Prostate gland (tissue), 2 donors: Measurements from ENCODE around the gene GPATCH8. TPM values are rescaled to one million over a fixed set of nuclear protein-coding genes. Genes with fewer than 3 reads are reported as not detected.

Source experiments
- DNase-seq: peaks from one replicate; pipeline ENCODE4 v3.0.0-alpha.2; 2019; ENCODE audit warnings: low spot score
- H3K27ac ChIP-seq, 2 donors: fragments of 200-600 bp; sonication (generic); 2 replicates each; pipeline ENCODE4 v1.5.1; 2017 to 2019
- H3K27me3 ChIP-seq: fragments of 200-600 bp; sonication (generic); replicated peaks from 2 replicates; pipeline ENCODE4 v1.5.1; 2019; ENCODE audit not compliant: insufficient read depth
- H3K36me3 ChIP-seq, 2 donors: fragments of 200-600 bp; sonication (generic); 1 replicate in 1 of 2; 2 replicates in 1 of 2; pipeline versions ENCODE4 v1.5.1 to v1.8.1; 2017 to 2019
- H3K4me1 ChIP-seq: fragments of 200-600 bp; sonication (generic); replicated peaks from 2 replicates; pipeline ENCODE4 v1.5.1; 2019
- H3K4me3 ChIP-seq, 2 donors: fragments of 200-600 bp; sonication (generic); 2 replicates each; pipeline ENCODE4 v1.5.1; 2017 to 2019
- H3K9me3 ChIP-seq: fragments of 200-600 bp; sonication (generic); 2 replicates; pipeline ENCODE4 v1.5.1; 2017
- CTCF ChIP-seq, 4 experiments: fragments of 200-600 bp in 2 of 4; fragments of 450-650 bp in 2 of 4; sonication (generic) in 2 of 4; IDR thresholded peaks; 1 replicate in 3 of 4; 2 replicates in 1 of 4; pipeline ENCODE4 v1.5.1; 2016 to 2019; ENCODE audit warnings: antibody characterized with exemption in 4 of 4, mild to moderate bottlenecking in 2 of 4, moderate library complexity in 2 of 4
- POLR2A ChIP-seq: fragments of 450-650 bp; IDR thresholded peaks from one replicate; pipeline ENCODE4 v1.6.1; 2016; ENCODE audit warnings: antibody characterized with exemption, mild to moderate bottlenecking
- POLR2AphosphoS5 ChIP-seq: sonication (generic); formaldehyde crosslinking; IDR thresholded peaks from one replicate; pipeline ENCODE4 v1.6.1; 2017; ENCODE audit warnings: antibody characterized with exemption
- WGBS: methylation state at CpG from one replicate; pipeline ENCODE4 v1.1.5; 2018; 5-methylcytosine and 5-hydroxymethylcytosine counted together
- intact Hi-C: fragments of 100-400 bp; cut with DNase I; formaldehyde crosslinking; loops from one replicate; pipeline ENCODE4 v1.14.2; 2022
- total RNA-seq, 2 donors: library from RNA; depleted of rRNA; stranded (reverse); fragments of >200 nt; gene quantifications; one replicate each; pipeline ENCODE4 v1.1.0, GENCODE V29; 2016

Gene GPATCH8
- total RNA-seq, result 10 to 100 TPM; 25.2 to 42.8 TPM

- peak; percentile 73 for TF ChIP-seq POLR2A
- TF ChIP-seq CTCF (IDR thresholded peaks at IDR 0.05), result peak in 1 of 4 experiments; percentile 28
- peak; percentile 75 for TF ChIP-seq POLR2AphosphoS5
- intact Hi-C loops, result loop anchor here (10.0 kb wide), 1 partner anchor 109 kb away; no protein-coding TSS in a partner anchor
Observed at GRCh38 chr17:44503147-44504029, at the start of gene GPATCH8. Gene GPATCH8 (minus strand): TSS chr17:44503406. CDS start chr17:44503370, 36 bp downstream.

GRCh38 chr17:44552361-44552760 lies 49.2 kb upstream of the GPATCH8 start:
- no peaks in the 10 kb centered on the region for H3K27me3 ChIP-seq
- no peaks in the 10 kb centered on the region for H3K4me1 ChIP-seq
- no peaks in the 10 kb centered on the region for H3K36me3 ChIP-seq
- no peaks in the 10 kb centered on the region for H3K9me3 ChIP-seq
- no peak for DNase-seq
- 65% methylated on average over 9 of the region's 9 CpGs for WGBS
- H3K27ac ChIP-seq, result no peak overlapping the region
- TF ChIP-seq CTCF (IDR thresholded peaks at IDR 0.05) (no peak), POLR2A (no peak), POLR2AphosphoS5 (no peak)
- no peak overlapping the region for H3K4me3 ChIP-seq
- intact Hi-C loops, result no loop called here

More at GRCh38 chr17:44503147-44504029, at the start of gene GPATCH8:
- WGBS, result 3% methylated on average over 49 of the region's 71 CpGs
- no peaks in the 10 kb centered on the region for H3K36me3 ChIP-seq
- H3K27ac ChIP-seq, result peak within 1 kb of the TSS; percentile 85 to 87
- DNase-seq, result peak; percentile 82
- peak within 1 kb of the TSS; percentile 64 to 77 for H3K4me3 ChIP-seq
- no peaks in the 10 kb centered on the region for H3K4me1 ChIP-seq
- no peaks in the 10 kb centered on the region for H3K27me3 ChIP-seq
- H3K9me3 ChIP-seq, result no peaks in the 10 kb centered on the region

- no peak overlapping the region for H3K27ac ChIP-seq
- H3K4me3 ChIP-seq, result no peak overlapping the region
- H3K4me1 ChIP-seq, result no peaks in the 10 kb centered on the region
- no peaks in the 10 kb centered on the region for H3K36me3 ChIP-seq
- DNase-seq, result no peak
- intact Hi-C loops, result no loop called here
- H3K9me3 ChIP-seq, result no peaks in the 10 kb centered on the region
- 75% methylated on average over 6 of the region's 6 CpGs for WGBS
- H3K27me3 ChIP-seq, result no peaks in the 10 kb centered on the region
- TF ChIP-seq CTCF (IDR thresholded peaks at IDR 0.05), result no peak
- TF ChIP-seq POLR2AphosphoS5, result no peak
- no peak for TF ChIP-seq POLR2A
Observed at GRCh38 chr17:44549686-44550085, 46.5 kb upstream of the GPATCH8 start.

- intact Hi-C loops, result no loop called here
- H3K27me3 ChIP-seq, result no peaks in the 10 kb centered on the region
- H3K9me3 ChIP-seq, result no peaks in the 10 kb centered on the region
- no peaks in the 10 kb centered on the region for H3K36me3 ChIP-seq
- H3K4me3 ChIP-seq, result no peak overlapping the region
- TF ChIP-seq POLR2A (no peak), POLR2AphosphoS5 (no peak), CTCF (IDR thresholded peaks at IDR 0.05) (no peak)
- no peak overlapping the region for H3K27ac ChIP-seq
- no peaks in the 10 kb centered on the region for H3K4me1 ChIP-seq
- DNase-seq, result no peak
- WGBS, result 87% methylated on average over 3 of the region's 3 CpGs
Observed at GRCh38 chr17:44548376-44549230, 45.4 kb upstream of the GPATCH8 start.
